Stimulated activated CD8-positive, alpha-beta memory T cell treated with anti-CD3 and anti-CD28 coated beads, Interleukin-12 subunit alpha, Interleukin-12 subunit beta, amount 100 ng/mL, for 24 hours (primary cell): Measurements from ENCODE around the gene ATG4C.
"Not testable (repeated sequence)": the region's sequence is repeated elsewhere in the genome, so short reads cannot be mapped to it uniquely, and the experiment has no call there.

ENCODE experiments used
- DNase-seq: peaks from one replicate; pipeline ENCODE4 v3.0.0-alpha.2; 2020; ENCODE audit errors: extremely low read depth

The ATG4C gene, protein sequence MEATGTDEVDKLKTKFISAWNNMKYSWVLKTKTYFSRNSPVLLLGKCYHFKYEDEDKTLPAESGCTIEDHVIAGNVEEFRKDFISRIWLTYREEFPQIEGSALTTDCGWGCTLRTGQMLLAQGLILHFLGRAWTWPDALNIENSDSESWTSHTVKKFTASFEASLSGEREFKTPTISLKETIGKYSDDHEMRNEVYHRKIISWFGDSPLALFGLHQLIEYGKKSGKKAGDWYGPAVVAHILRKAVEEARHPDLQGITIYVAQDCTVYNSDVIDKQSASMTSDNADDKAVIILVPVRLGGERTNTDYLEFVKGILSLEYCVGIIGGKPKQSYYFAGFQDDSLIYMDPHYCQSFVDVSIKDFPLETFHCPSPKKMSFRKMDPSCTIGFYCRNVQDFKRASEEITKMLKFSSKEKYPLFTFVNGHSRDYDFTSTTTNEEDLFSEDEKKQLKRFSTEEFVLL

DNA sequence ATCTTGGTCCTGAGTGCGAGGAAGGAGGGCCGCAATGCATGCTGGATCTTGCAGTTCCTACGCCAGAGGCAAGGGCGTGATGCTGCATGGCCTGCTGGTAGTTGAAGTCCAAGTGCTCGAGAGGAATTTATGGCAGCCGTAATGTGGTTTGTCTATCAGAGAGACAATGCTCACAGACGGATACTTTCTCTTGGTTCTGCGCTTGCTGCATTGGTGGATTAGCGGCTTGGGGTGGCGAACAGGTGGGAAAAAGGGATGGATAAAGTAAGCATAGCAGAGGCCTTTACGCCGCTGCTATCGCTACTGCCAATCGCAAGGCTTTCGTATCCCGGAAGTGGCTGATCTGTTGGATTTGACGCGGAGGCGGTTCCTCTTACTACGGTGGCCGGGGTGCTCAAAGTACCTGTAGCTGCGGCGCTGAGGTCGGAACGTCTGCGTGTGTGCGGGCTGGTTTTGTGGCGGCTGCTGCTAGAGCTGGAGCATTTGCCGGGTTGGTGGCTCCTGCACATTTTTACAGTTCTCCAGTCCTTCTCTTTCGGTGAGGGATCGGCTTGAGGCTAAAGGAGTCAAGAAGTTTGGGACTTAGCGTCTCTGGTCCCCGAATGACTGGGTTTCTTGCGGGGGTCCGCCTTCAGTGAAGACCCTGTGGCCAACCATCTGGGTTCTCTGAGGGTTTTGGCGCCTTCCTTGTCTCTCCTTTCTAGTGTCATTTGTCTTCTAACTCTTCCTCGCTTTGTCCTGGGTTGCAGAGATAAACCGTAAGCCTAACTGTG is at the start of gene ATG4C:
ATG4C (plus strand) TSS at position 397 of the 773 bp plus-strand sequence. CDS start 19,655 bp downstream, outside the sequence.
- peak; percentile 78 for DNase-seq

DNA sequence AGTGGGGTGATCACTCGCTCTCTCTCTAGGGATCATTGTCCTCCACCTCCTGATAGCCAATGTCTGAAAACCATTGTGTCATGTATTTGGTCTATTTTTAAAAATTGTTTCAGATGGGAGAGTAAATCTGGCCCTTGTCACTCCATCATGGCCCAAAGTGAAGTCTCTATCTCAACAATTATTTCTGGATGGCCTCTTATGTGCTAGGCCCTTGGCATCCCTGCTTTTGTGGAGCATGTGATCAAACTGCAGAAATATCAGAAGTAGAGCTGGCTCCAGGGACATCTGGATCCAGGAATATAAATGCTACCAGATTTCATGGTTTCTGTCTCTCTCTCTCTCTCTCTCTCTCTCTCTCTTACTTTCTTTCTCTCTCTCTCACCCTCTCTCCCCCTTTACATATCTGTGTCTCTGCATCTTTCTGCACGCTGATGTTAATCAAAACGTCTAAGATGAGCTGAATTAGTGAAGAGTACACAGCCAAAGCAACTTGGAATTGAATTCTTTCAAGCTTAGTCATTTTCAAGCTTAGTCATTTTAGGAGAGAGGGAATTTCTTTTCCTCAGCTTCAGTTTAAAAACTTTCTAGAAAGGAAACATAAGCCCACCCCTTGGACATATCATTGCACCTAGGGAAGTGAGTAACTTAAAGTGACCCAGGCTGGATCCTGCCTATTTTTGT is 48.3 kb upstream of the ATG4C start:
- DNase-seq: no peak

DNA sequence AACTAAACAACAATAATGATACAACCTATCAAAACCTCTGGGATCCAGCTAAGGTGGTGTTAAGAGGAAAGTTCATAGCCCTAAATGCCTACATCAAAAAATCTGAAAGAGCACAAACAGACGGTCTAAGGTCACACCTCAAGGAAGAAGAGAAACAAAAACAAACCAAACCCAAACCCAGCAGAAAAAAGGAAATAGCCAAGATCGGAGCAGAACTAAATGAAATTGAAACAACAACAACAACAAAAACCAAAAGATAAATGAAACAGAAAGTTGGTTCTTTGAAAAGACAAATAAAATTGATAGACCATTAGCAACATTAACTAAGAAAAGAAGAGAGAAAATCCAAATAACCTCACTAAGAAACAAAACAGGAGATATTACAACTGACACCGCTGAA is 43.2 kb upstream of the ATG4C start:
- not testable (repeated sequence) for DNase-seq

DNA sequence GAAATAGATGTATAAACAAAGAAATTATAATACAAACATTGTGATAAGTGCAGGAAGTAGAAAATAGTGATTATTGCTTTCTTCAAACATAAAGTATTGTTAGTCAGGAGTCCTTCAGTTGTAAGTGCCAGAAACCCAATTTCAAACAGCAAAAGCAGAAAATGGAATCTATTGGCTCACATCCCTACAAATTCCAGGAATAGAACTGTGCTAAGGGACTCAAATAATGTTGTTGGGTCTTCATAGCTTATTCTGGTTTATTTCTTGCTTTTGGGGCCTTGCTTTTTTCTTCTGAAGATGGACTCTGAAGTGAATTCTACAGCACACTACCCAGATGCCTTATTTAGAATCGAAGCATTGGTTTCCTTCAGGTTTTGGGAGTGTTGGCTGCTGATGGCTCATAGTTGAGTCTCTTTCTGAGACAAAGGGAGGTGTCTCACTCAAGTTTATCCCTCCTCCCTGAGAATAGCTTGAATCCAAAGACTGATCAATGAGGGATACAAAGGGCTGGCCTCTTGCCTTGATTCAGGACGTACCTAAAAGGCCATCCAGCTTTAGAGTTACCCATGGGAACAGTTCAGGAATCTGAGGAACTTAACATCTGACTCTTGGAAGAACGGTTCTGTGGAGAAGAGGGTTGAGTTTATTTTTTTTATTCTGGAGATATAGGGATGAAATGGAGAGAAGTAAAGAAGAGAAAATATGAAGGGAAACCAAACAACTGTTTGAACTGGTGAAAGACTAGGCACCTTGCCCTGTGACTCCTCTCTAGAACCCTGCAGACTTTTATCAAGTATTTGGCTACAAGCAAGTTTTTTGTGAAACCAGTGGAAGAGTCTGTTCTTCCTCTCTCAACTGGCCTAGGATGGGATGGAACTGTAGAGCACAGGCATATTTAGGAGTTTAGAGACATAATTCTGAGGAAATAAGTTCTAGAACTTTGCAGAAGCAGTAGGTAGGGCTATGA is 39.0 kb upstream of the ATG4C start:
- no peak for DNase-seq

DNA sequence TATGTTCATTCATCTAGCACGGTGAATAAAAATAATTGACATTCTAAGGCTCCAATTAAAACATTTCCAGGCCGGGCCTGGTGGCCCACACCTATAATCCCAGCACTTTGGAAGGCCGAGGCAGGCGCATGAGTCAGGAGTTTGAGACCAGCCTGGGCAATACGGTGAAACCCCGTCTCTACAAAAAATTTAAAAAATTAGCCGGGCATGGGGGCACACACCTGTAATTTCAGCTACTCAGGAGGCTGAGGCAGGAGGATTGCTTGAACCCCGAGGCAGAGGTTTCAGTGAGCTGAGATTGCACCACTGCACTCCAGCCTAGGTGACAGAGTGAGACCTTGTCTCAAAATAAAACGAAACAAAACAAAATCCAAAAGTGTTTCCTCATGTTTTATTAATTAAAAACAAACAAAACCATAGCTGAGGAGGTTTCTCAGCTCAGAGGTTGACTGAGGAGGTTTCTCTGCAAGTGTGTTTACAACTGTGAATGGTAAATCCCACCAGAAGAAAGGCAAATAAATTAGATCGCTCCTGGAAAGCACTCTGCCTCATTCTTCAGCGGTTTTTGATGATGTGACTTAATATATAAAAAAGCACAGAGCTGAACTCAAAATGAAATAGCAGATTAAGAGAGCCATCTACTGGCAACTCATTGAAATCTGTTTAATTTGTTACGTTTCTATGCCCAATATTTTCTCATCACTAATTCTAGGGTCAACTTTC is 37.7 kb upstream of the ATG4C start:
- no peak for DNase-seq

DNA sequence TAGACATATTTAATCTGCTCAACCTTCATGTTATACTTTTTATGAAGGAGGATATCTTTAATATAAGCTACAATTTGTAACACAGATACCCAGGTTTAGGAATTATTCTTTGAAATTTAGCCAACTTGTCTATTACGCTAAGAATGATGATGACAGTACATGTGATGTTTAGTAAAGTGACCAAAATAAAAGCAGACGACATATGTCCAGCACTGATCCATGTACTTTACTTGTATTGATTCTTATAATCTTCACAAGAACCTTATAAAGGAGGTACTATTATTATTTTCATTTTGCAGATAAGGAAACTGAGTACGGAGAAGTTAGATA is 37.2 kb upstream of the ATG4C start:
- no peak for DNase-seq

DNA sequence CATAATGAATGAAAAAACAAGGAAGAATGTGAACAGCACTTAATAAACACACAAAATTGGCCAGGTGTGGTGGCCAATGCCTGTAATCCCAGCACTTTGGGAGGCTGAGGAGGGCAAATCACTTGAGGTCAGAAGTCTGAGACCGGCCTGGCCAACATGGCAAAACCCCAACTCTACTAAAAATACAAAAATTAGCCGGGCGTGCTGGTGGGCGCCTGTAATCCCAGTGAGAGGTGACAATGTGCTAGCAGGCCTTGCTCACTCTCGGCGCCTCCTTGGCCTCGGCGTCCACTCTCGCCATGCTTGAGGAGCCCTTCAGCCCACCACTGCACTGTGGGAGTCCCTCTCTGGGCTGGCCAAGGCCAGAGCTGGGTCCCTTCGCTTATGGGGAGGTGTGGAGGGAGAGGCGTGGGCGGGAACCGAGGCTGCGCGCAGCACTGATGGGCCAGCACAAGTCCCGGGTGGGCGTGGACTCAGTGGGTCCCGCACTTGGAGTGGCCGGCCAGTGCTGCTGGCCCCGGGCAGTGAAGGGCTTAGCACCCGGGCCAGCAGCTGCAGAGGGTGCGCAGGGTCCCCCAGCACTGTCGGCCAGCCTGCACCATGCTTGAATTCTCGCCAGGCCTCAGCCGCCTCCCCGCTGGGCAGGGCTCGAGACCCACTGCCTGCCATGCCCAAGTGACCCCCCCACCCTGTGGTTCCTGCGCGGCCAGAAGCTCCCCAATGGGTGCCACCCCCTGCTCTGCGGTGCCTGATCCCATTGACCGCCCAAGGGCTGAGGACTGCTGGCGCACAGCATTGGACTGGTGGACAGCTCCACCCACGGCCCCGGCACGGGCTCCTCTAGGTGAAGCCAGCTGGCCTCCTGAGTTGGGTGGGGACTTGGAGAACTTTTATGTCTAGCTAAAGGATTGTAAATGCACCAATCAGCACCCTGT is 30.6 kb upstream of the ATG4C start:
- DNase-seq: no peak

DNA sequence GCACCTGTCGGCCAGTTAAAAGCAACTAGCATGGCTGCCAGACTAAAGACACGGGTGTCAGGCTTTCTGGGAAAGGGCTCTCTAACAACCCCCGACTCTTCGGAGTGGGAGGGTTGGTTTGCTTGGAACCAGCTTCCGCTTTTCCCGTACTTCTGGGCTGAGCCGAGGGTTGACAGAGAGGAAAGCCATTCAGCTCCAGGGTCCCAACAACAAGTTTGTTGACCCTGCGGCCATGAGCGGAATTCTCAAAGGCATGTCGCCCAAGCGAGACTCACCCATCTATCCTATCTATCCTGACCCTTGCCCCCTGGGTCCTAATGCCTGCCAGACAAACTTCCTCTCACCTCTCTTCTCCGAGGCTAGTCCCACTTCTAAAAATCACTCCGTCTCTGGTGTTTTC is 29.0 kb upstream of the ATG4C start:
- DNase-seq: not testable (repeated sequence)

DNA sequence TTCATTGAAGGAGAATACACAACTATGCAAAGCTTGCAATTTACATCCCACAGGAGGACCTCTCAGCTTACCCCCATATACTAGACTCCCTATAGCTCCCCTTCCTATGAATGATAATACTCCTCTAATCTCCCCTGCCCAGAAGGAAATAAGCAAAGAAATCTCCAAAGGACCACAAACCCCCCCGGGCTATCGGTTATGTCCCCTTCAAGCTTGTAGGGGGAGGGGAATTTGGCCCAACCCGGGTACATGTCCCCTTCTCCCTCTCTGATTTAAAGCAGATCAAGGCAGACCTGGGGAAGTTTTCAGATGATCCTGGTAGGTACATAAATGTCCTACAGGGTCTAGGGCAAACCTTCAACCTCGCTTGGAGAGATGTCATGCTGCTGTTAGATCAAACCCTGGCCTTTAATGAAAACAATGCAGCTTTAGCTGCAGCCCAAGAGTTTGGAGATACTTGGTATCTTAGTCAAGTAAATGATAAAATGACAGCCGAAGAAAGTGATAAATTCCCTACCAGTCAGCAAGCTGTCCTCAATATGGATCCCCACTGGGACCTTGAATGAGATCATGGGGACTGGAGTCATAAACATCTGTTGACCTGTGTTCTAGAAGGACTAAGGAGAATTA is 27.6 kb upstream of the ATG4C start:
- DNase-seq: not testable (repeated sequence)

DNA sequence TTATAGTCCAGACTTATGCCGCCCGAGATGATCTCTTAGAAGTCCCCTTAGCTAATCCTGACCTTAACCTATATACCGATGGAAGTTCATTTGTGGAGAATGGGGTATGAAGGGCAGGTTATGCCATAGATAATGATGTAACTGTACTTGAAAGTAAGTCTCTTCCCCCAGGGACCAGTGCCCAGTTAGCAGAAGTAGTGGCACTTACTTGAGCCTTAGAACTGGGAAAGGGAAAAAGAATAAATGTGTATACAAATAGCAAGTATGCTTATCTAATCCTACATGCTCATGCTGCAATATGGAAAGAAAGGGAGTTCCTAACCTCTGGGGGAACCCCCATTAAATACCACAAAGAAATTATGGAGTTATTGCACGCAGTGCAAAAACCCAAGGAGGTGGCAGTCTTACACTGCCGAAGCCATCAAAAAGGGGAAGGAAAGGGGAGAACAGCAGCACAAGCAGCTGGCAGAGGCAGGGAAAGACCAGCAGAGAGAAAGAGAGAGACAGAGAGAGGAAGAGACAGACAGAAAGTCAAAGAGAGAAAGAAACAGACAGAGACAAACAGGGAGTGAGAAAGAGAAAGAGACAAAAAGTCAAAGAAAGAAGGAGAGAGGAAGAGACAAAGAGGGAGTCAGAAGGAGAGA is 24.6 kb upstream of the ATG4C start:
- DNase-seq: not testable (repeated sequence)

DNA sequence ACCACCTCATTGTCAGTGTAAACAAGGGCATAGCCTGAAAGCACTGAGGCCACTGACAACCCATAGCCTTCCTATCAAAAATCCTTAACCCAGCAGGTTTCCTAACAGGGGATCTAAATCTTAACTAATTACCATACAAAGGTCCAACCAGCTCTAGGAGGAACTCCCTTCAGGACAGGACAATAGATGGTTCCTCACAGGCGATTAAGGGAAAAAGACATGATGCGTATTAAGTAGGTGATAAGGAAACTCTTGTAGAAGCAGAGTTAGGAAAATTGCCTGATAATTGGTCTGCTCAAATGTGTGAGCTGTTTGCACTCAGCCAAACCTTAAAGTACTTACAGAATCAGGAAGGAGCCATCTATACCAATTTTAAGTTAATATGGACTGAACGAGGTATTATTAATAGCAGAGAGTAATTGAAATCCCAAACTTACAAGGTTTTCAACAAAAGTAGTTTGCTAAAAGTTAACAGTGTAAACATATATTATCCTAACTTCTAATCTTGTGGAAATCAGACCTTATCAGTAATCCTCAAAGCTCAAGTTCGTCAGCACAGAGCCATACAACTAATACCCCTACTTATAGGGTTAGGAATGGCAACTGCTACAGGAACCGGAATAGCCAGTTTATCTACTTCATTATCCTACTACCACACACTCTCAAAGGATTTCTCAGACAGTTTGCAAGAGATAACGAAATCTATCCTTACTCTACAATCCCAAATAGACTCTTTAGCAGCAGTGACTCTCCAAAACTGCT is 23.7 kb upstream of the ATG4C start:
- DNase-seq: not testable (repeated sequence)

DNA sequence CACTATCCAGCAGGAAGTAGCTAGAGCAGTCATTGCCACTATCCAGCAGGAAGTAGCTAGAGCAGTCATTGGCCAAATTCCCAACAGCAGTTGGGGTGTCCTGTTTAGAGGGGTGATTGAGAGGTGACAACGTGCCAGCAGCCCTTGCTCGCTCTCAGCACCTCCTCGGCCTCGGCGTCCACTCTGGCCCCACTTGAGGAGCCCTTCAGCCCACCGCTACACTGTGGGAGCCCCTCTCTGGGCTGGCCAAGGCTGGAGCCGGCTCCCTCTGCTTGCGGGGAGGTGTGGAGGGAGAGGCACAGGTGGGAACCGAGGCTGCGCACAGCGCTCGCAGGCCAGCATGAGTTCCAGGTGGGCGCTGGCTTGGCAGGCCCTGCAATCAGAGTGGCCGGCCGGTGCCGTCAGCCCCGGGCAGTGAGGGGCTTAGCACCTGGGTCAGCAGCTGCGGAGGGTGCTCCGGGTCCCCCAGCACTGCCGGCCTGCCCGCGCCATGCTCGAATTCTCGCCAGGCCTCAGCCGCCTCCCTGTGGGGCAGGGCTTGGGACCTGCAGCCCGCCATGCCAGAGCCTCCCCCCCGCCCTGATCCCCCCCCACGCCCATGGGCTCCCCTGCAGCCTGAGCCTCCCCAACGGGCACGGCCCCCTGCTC is 22.6 kb upstream of the ATG4C start:
- not testable (repeated sequence) for DNase-seq

DNA sequence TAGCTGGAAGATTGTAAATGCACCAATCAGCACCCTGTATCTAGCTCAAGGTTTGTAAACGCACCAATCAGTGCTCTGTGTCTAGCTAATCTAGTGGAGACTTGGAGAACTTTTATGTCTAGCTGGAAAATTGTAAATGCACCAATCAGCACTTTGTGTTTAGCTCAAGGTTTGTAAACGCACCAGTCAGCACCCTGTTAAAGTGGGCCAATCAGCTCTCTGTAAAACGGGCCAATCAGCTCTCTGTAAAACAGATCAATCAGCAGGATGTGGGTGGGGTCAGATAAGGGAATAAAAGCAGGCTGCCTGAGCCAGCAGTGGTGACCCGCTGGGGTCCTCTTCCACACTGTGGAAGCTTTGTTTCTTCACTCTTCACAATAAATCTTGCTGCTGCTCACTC is 21.9 kb upstream of the ATG4C start:
- DNase-seq: not testable (repeated sequence)

DNA sequence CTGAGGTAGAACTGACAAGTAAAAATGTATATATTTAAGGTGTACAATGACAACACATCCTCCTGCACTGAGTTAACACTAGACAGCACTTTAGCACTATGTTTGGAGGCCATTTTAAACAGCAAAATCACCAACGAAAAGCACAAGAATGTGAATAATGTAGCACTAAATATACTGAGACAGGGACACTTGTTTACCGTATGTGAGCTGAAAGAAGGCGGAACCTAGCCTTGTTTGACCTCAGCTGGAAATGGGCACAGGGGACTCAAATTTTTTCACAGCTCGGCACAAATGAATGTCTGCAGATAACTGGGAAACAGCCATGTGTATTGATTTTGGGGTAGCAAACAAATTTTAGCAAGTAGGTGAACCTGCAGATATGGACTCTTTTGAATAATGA is 18.0 kb upstream of the ATG4C start:
- no peak for DNase-seq

DNA sequence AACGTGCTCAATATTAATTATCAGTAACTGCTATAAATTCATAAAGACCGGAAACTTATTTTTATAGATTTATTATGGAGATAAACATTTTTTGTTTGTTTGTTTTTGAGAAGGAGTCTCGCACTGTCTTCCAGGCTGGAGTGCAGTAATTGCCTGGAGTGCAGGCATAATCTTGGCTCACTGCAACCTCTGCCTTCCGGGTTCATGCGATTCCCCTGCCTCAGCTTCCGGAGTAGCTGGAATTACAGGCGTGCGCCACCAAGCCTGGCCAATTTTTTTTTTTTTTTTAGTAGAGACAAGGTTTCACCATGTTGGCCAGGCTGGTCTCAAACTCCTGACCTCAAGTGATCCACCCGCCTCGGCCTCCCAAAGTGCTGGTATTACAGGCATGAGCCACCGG is 15.4 kb upstream of the ATG4C start:
- not testable (repeated sequence) for DNase-seq

DNA sequence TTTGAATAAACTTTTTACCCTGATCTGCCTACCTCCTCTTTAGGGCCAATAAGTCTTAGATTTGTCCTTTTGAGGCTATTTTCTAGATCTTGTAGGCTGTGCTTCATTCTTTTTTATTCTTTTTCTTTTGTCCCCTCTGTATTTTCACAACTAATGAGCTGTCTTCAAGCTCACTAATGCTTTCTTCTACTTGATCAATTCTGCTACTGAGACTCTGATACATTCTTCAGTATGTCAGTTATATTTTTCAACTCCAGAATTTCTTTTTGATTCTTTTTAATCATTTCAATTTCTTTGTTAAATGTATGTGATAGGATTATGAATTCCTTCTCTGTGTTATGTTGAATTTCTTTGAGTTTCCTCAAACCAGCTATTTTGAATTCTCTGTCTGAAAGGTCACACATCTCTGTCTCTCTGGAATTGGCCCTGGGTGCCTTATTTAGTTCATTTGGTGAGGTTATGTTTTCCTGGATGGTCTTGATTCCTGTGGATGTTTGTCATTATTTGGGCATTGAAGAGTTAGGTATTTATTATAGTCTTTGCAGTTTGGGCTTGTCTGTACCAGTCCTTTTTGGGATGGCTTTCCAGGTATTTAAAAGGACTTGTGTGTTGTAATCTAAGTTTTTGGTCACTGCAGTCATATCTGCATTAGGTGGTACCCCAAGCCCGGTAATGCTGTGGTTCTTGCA is 11.2 kb upstream of the ATG4C start:
- DNase-seq: no peak

DNA sequence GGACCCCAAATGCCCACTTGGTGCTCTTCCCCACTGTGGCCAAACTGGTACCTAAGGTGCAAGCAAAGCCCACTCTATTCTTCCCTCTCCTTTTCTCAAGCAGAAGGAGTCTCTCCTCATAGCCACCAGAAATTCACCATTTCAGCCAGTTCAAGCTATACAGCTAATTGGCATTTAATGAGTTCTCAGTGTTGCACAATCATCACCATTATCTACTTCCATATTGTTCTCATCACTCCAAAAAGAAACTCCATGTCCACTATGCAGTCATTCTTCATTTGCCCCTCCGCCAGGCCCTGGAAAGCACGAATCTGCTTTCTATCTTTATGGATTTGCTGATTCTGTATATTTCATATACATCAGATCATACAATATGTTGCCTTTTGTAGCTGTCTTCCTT is 9.9 kb upstream of the ATG4C start:
- DNase-seq: no peak
